Myocyte (in vitro differentiated cells): ENCODE results near the gene PNLIP. TPM values are rescaled to one million over a fixed set of nuclear protein-coding genes. Genes with fewer than 3 reads are reported as not detected.

ENCODE experiments used
- DNase-seq: peaks from one replicate; pipeline ENCODE4 v3.0.0-alpha.2; 2012; ENCODE audit warnings: low read depth
- polyA plus RNA-seq: library from polyadenylated mRNA; unstranded; fragments of >200 nt; gene quantifications from one replicate; pipeline ENCODE4 v1.2.1, GENCODE V29; 2012; ENCODE audit warnings: missing spikeins
- total RNA-seq: library from RNA; depleted of rRNA; stranded (reverse); fragments of >200 nt; gene quantifications from 2 replicates; pipeline ENCODE4 v1.2.3, GENCODE V29; 2014

The PNLIP gene
- total RNA-seq: not detected in 2 replicates
- polyA plus RNA-seq: not detected

GRCh38 chr10:116545756-116546155 lies at the start of gene PNLIP:
PNLIP (plus strand) TSS chr10:116545931; CDS start chr10:116546093, 162 bp downstream.
- no peak for DNase-seq

- no peak for DNase-seq
These were observed 40.9 kb upstream of the PNLIP start for GRCh38 chr10:116504786-116505185.

GRCh38 chr10:116510565-116510964 lies 35.2 kb upstream of the PNLIP start:
- no peak for DNase-seq

- DNase-seq: no peak
These were observed 34.4 kb upstream of the PNLIP start for GRCh38 chr10:116511365-116511764.

GRCh38 chr10:116521424-116522290 lies 24.1 kb upstream of the PNLIP start:
- peak; percentile 58 for DNase-seq

GRCh38 chr10:116522803-116523381 lies 22.8 kb upstream of the PNLIP start:
- no peak for DNase-seq

GRCh38 chr10:116524736-116525135 lies 21.0 kb upstream of the PNLIP start:
- no peak for DNase-seq

GRCh38 chr10:116526219-116526618 lies 19.5 kb upstream of the PNLIP start:
- no peak for DNase-seq

- peak; percentile 15 for DNase-seq
These were observed 8.9 kb upstream of the PNLIP start for GRCh38 chr10:116536810-116537209.

GRCh38 chr10:116538456-116538855 lies 7.3 kb upstream of the PNLIP start:
- peak; percentile 85 for DNase-seq

GRCh38 chr10:116538992-116539391 lies 6.7 kb upstream of the PNLIP start:
- DNase-seq: peak; percentile 19

- no peak for DNase-seq
These were observed 4.9 kb upstream of the PNLIP start for GRCh38 chr10:116540814-116541213.

GRCh38 chr10:116542007-116542677 lies 3.6 kb upstream of the PNLIP start:
- no peak for DNase-seq

- DNase-seq: no peak
These were observed 609 bp upstream of the PNLIP start for GRCh38 chr10:116545122-116545521.

- no peak for DNase-seq
These were observed 2.6 kb downstream of the PNLIP start for GRCh38 chr10:116548301-116548700.

GRCh38 chr10:116553378-116553980 lies 7.7 kb downstream of the PNLIP start:
- DNase-seq: no peak

- peak; percentile 49 for DNase-seq
These were observed 8.9 kb downstream of the PNLIP start for GRCh38 chr10:116554628-116555027.

GRCh38 chr10:116555880-116556279 lies 10.1 kb downstream of the PNLIP start:
- no peak for DNase-seq

- DNase-seq: no peak
These were observed 11.7 kb downstream of the PNLIP start for GRCh38 chr10:116557305-116557880.

GRCh38 chr10:116565534-116565933 lies 19.8 kb downstream of the PNLIP start:
- DNase-seq: no peak

GRCh38 chr10:116566932-116567331 lies 21.2 kb downstream of the PNLIP start:
- DNase-seq: no peak
